Osteoblast (primary cell): ENCODE results near the gene IL10. TPM values are rescaled to one million over a fixed set of nuclear protein-coding genes. Genes with fewer than 3 reads are reported as not detected.

Experiments
- DNase-seq: peaks from one replicate; pipeline ENCODE4 v3.0.0; 2011; ENCODE audit warnings: low spot score, mixed read lengths; ENCODE audit not compliant: insufficient read length; ENCODE audit errors: missing footprints
- H2AFZ ChIP-seq: 2 replicates; pipeline ENCODE4 v1.6.0; 2011; ENCODE audit warnings: mild to moderate bottlenecking, low read length
- H3K27ac ChIP-seq: 2 replicates; pipeline ENCODE4 v1.5.1; 2011; ENCODE audit warnings: mild to moderate bottlenecking, low read depth, low read length, moderate library complexity
- H3K27me3 ChIP-seq: 2 replicates; pipeline ENCODE4 v1.6.0; 2012; ENCODE audit warnings: mild to moderate bottlenecking, control low read depth, inconsistent platforms, low read length, moderate library complexity; ENCODE audit not compliant: insufficient read depth
- H3K36me3 ChIP-seq: 2 replicates; pipeline ENCODE4 v1.5.1; 2011; ENCODE audit warnings: mild to moderate bottlenecking, low read length, control low read depth, moderate library complexity; ENCODE audit not compliant: insufficient read depth
- H3K4me1 ChIP-seq: 2 replicates; pipeline ENCODE4 v1.5.1; 2011; ENCODE audit warnings: mild to moderate bottlenecking, low read length, control low read depth, moderate library complexity; ENCODE audit not compliant: insufficient read depth
- H3K4me2 ChIP-seq: 2 replicates; pipeline ENCODE4 v1.6.0; 2011; ENCODE audit warnings: mild to moderate bottlenecking, low read length; ENCODE audit not compliant: insufficient read depth
- H3K4me3 ChIP-seq: fragments of 200-600 bp; sonication (generic); 3 replicates; pipeline ENCODE4 v1.5.1; 2012; ENCODE audit warnings: mild to moderate bottlenecking, low read length, inconsistent platforms; ENCODE audit not compliant: insufficient read depth
- H3K79me2 ChIP-seq: 2 replicates; pipeline ENCODE4 v1.6.0; 2012; ENCODE audit warnings: mild to moderate bottlenecking, low read length, control low read depth, inconsistent platforms; ENCODE audit not compliant: insufficient read depth
- H3K9me3 ChIP-seq: 2 replicates; pipeline ENCODE4 v1.5.1; 2011; ENCODE audit warnings: low read depth, low read length, control low read depth
- H4K20me1 ChIP-seq: 2 replicates; pipeline ENCODE4 v1.6.0; 2012; ENCODE audit warnings: mild to moderate bottlenecking, low read length, control low read depth; ENCODE audit not compliant: insufficient read depth
- small RNA-seq: library from RNA; depleted of rRNA; stranded (forward); fragments of <200 nt; gene quantifications from one replicate; pipeline ENCODE3, GENCODE V24; 2012
- total RNA-seq: library from RNA; depleted of rRNA; stranded (reverse); fragments of >200 nt; gene quantifications from 2 replicates; pipeline ENCODE4 v1.2.3, GENCODE V29; 2012
- TF ChIP-seq, protein P1 (sequence below): IDR thresholded peaks from 2 replicates; pipeline ENCODE4 v1.5.1; 2011; ENCODE audit warnings: mild to moderate bottlenecking, low read depth, low read length, moderate library complexity; ENCODE audit errors: extremely low read depth

IL10 gene
- total RNA-seq, 1 donor: not detected

DNA sequence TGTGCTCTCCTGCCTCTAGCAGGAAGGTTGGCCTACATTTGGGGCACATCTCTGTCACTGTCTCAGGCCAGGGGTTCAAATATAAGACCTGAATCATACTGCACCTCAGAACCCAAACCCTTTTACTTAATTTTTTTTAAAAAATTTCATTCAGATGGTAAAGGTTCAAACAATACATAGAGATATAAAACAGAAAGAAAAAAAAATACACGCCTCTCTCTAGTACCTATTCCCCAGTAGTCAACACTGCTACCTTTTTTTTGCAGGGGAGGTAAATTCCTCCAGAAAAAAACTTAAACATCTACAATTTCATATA lies 54.7 kb downstream of the IL10 start:
- Histone ChIP-seq H3K27me3 (no peaks in the 10 kb centered on the region), H2AFZ (no peak overlapping the region), H3K4me1 (peaks cover 37% of the 10 kb centered on the region), H3K4me3 (no peak overlapping the region), H3K27ac (peak overlapping the region; percentile 28), H3K36me3 (no peaks in the 10 kb centered on the region), H3K9me3 (no peaks in the 10 kb centered on the region), H4K20me1 (peaks cover 77% of the 10 kb centered on the region), H3K79me2 (peaks cover 96% of the 10 kb centered on the region), H3K4me2 (no peak overlapping the region)
- no peak for DNase-seq
- TF ChIP-seq, protein P1, sequence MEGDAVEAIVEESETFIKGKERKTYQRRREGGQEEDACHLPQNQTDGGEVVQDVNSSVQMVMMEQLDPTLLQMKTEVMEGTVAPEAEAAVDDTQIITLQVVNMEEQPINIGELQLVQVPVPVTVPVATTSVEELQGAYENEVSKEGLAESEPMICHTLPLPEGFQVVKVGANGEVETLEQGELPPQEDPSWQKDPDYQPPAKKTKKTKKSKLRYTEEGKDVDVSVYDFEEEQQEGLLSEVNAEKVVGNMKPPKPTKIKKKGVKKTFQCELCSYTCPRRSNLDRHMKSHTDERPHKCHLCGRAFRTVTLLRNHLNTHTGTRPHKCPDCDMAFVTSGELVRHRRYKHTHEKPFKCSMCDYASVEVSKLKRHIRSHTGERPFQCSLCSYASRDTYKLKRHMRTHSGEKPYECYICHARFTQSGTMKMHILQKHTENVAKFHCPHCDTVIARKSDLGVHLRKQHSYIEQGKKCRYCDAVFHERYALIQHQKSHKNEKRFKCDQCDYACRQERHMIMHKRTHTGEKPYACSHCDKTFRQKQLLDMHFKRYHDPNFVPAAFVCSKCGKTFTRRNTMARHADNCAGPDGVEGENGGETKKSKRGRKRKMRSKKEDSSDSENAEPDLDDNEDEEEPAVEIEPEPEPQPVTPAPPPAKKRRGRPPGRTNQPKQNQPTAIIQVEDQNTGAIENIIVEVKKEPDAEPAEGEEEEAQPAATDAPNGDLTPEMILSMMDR: no peak

Small RNAs within 50 kb of the gene (small RNA-seq; reads per million reads assigned to genes)
- gene RF00019: not detected

Other genes with a start within 250 kb of the IL10 start
- 52.8 and 53.6 TPM in 2 replicates for gene EIF2D, start 160.0 kb downstream of the IL10 start, total RNA-seq
- gene DYRK3, start 137.0 kb downstream of the IL10 start, total RNA-seq: 52.1 and 54.8 TPM in 2 replicates
- gene MAPKAPK2, start 87.6 kb downstream of the IL10 start, total RNA-seq: 38.0 and 40.1 TPM in 2 replicates
- not detected in 2 replicates for gene IL19, start 1.7 kb downstream of the IL10 start, total RNA-seq
- gene IL20, start 93.1 kb upstream of the IL10 start, total RNA-seq: not detected in 2 replicates
- gene IL24, start 124.9 kb upstream of the IL10 start, total RNA-seq: not detected in 2 replicates
- gene FCMR, start 149.4 kb upstream of the IL10 start, total RNA-seq: 0.29 TPM in 1 of 2 replicates, not detected in the other
- not detected in 2 replicates for gene PIGR, start 174.0 kb upstream of the IL10 start, total RNA-seq
- gene FCAMR, start 198.0 kb upstream of the IL10 start, total RNA-seq: not detected in 2 replicates